GM12801 (cell line): ENCODE measurements around the gene ZNHIT6.

Experiments
- TF ChIP-seq, protein P1 (sequence below): IDR thresholded peaks from one replicate; pipeline ENCODE4 v1.5.1; 2011; ENCODE audit warnings: control low read depth; ENCODE audit not compliant: insufficient read length; ENCODE audit errors: extremely low read depth

Gene ZNHIT6

DNA sequence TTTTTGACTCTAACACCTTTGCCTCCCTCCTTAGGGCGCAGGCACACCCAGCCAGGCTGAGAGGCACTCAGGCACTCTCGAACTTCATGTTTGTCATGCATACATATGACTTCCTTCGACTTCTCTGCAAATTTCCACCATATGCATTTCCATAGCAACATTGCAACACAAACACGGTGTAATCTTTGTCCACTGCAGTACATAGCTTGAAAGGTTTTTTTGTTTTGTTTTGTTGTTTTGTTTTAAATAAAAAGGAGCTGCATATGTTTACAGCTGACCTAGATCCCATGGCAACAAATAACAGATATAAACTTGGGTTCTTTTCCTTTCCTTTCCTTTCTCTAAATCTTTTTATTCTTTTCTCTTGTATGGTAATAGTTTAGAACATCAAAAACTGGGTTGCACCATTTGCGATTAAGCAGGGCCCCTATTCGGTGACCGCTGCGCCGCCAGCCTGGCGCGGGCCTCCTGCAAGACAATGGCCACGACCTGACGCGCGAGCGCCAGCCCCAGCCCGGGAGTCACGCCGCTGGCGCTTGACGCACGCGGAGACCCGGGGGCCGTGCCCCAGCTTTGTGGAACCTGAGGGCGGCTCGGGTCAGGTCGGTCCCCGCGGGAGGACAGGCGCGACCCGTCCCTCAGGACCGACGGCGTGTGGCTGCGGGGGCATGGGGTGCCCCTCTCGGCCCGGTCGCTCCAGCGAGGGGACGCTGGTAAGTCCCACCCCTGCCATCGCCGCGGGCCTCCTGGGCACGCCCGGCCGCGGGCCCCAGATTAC, 92.5 kb downstream of the ZNHIT6 start:
- TF ChIP-seq, protein P1, sequence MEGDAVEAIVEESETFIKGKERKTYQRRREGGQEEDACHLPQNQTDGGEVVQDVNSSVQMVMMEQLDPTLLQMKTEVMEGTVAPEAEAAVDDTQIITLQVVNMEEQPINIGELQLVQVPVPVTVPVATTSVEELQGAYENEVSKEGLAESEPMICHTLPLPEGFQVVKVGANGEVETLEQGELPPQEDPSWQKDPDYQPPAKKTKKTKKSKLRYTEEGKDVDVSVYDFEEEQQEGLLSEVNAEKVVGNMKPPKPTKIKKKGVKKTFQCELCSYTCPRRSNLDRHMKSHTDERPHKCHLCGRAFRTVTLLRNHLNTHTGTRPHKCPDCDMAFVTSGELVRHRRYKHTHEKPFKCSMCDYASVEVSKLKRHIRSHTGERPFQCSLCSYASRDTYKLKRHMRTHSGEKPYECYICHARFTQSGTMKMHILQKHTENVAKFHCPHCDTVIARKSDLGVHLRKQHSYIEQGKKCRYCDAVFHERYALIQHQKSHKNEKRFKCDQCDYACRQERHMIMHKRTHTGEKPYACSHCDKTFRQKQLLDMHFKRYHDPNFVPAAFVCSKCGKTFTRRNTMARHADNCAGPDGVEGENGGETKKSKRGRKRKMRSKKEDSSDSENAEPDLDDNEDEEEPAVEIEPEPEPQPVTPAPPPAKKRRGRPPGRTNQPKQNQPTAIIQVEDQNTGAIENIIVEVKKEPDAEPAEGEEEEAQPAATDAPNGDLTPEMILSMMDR, result no peak

DNA sequence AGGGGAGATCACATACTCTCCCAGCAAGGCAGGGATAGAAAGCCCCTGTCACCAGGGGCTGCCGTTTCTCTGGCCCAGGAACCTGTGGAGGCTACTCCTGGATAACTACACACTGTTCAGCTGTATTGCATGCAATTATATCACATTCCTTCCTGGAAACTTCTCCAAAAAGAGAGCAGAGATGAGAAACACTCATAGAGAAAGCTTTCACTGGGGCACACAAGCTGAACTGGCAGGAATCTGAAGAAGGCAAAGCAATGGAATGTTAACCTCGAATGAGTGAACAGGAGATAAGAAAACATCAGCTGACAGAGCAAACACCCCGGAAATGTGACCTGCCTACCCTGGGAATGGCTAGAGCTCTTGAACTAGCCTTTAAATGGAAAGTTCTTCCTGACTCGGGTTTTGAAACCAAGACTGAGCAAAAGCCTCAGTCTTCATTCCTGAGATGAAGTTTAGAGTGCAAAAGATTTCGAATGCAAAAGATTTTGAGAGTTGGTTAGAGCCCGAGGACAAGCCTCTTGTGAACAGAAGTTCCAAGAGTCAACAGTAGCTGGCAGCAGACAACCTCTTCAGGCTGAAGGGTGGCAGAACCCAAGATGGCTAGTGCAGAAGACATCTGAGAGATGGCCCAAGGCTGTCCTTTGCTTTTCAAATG, 95.4 kb downstream of the ZNHIT6 start:
- TF ChIP-seq, protein P1, result no peak

DNA sequence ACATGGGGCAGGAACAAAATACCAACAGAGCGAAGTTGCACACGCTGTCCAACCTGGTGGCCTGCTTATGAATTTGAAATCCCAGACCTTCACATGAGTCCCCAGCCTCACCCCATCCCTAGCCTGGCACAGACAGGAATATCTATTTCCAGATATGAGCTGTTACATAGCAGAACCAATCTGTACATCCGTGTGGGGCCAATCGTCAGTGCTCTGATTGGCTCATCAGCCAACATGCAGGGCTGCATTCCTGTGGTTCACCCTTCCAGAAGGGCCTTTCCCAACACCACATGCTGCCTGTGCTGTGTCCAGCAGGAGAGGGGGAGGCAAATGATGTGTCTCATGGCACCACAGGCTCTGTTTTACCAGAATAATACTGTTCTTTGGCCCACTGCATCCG, 96.4 kb downstream of the ZNHIT6 start:
- TF ChIP-seq, protein P1, result no peak

DNA sequence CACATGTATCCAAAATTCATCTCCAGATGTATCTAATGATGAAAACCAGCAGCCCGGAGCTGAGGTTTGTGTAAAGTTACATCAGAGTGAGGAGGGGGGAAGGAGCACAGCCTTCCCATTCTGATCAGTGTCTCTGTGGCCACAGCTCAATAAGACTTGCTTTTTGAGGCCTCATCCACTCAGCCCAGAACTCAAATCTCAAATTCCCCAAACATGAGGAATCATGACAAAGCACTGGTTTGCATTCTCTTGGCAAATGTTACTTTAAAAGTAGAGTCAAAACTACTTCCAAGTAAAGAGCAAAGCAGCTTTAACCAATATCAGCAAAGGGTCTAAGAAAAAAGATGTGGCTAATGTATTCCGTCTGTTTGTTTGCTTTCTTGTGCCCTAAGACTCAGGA, 96.8 kb downstream of the ZNHIT6 start:
- TF ChIP-seq, protein P1, result no peak

DNA sequence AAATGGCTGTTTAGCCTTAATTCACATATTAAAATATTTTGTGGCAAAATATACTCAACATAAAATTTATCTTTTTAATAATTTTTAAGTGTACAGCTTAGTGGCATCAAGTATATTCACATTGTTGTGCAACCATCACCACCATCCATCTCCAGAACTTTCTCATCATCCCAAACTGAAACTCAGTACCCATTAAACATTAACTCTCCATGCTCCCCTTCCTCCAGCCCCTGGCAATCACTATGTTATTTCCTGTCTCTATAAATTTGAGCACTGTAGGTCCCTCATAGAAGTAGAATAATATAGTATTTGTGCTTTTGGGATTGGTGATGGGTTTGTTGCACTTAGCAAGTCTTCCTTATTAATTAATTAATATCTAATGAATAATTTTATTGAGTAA, 98.3 kb downstream of the ZNHIT6 start:
- TF ChIP-seq, protein P1, result no peak

DNA sequence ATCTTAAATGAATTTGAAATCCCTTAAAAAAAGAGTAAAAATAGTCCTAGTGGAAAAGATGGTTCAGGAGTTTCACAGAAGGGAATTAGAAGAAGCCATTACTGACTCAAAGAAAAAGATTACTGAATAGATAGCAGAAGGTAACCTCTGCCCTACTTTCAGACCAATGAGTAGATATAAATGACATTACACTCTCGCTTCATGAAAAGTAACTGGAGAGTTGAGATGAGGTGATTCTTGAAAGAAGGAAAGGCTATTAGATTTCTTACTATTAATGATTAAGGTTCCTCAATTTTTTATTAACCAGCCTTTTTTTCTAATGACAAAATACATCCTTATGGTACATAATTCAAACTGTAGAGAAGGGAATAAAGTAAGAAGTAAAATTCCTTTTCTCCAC, 99.4 kb downstream of the ZNHIT6 start:
- TF ChIP-seq, protein P1, result no peak

DNA sequence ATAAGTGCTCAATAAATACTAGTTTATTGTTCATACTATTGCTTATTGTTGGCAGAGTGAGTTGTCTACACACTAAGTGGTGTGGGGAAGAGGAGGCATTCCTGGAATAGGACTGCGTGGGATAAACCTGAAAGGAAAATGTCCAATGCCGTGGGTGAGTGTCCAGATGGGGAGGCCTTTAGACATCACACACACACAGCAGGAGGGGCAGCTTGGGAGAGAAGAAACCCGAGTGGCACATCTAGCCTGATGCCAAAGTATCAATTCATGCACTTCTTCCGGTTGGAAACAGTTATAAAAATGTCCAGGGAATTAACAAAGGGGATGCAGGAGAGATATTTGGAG, 100.3 kb downstream of the ZNHIT6 start:
- TF ChIP-seq, protein P1, result no peak
